NCI-H748 (cell line): ENCODE data around the gene AGBL4.
"Not testable (repeated sequence)": the region's sequence is repeated elsewhere in the genome, so short reads cannot be mapped to it uniquely, and the experiment has no call there.

Source experiments
- DNase-seq: peaks from one replicate; lab custom pipeline; 2025; ENCODE audit not compliant: unreplicated experiment; lab: John Stamatoyannopoulos, UW

Gene AGBL4

GRCh38 chr1:49448200-49448599 lies 575.6 kb downstream of the AGBL4 start:
- DNase-seq, result no peak

GRCh38 chr1:49436865-49437264 lies 586.9 kb downstream of the AGBL4 start:
- no peak for DNase-seq

GRCh38 chr1:49435291-49435690 lies 588.5 kb downstream of the AGBL4 start:
- peak; percentile 70 for DNase-seq

- DNase-seq, result no peak
Observed at GRCh38 chr1:49424782-49425181, 599.0 kb downstream of the AGBL4 start.

- DNase-seq, result no peak
Observed at GRCh38 chr1:49416758-49417157, 607.0 kb downstream of the AGBL4 start.

GRCh38 chr1:49408346-49408745 lies 615.4 kb downstream of the AGBL4 start:
- no peak for DNase-seq

GRCh38 chr1:49397086-49397485 lies 626.7 kb downstream of the AGBL4 start:
- no peak for DNase-seq

GRCh38 chr1:49394200-49394599 lies 629.6 kb downstream of the AGBL4 start:
- no peak for DNase-seq

- DNase-seq, result no peak
Observed at GRCh38 chr1:49389699-49390098, 634.1 kb downstream of the AGBL4 start.

GRCh38 chr1:49364676-49365075 lies 659.1 kb downstream of the AGBL4 start:
- DNase-seq, result peak; percentile 53

GRCh38 chr1:49363628-49364027 lies 660.1 kb downstream of the AGBL4 start:
- no peak for DNase-seq

GRCh38 chr1:49358036-49358435 lies 665.7 kb downstream of the AGBL4 start:
- DNase-seq, result no peak

GRCh38 chr1:49356594-49356993 lies 667.2 kb downstream of the AGBL4 start:
- no peak for DNase-seq

- no peak for DNase-seq
Observed at GRCh38 chr1:49351768-49352167, 672.0 kb downstream of the AGBL4 start.

- no peak for DNase-seq
Observed at GRCh38 chr1:49346767-49347349, 676.9 kb downstream of the AGBL4 start.

GRCh38 chr1:49340576-49340975 lies 683.2 kb downstream of the AGBL4 start:
- DNase-seq, result no peak

GRCh38 chr1:49339043-49339442 lies 684.7 kb downstream of the AGBL4 start:
- DNase-seq, result no peak

- no peak for DNase-seq
Observed at GRCh38 chr1:49337251-49337650, 686.5 kb downstream of the AGBL4 start.

- DNase-seq, result no peak
Observed at GRCh38 chr1:49333906-49334305, 689.8 kb downstream of the AGBL4 start.

GRCh38 chr1:49331066-49331852 lies 692.5 kb downstream of the AGBL4 start:
- DNase-seq, result no peak

- no peak for DNase-seq
Observed at GRCh38 chr1:49323925-49324540, 699.7 kb downstream of the AGBL4 start.

GRCh38 chr1:49320493-49320892 lies 703.3 kb downstream of the AGBL4 start:
- DNase-seq, result not testable (repeated sequence)
